ENCODE results near the gene RPS15. TPM values are rescaled to one million over a fixed set of nuclear protein-coding genes. Genes with fewer than 3 reads are reported as not detected.
"Not testable (repeated sequence)": the region's sequence is repeated elsewhere in the genome, so short reads cannot be mapped to it uniquely, and the experiment has no call there.

The RPS15 gene
- polyA plus RNA-seq, 12 donors: 661 to 1,382 (median 915) TPM; not detected in 1

- DNase-seq: no peak
Measured at GRCh38 chr19:1428738-1429391, 9.3 kb upstream of the RPS15 start.

- DNase-seq: no peak
Measured at GRCh38 chr19:1429750-1430149, 8.4 kb upstream of the RPS15 start.

- no peak for DNase-seq
Measured at GRCh38 chr19:1430246-1430645, 8.0 kb upstream of the RPS15 start.

- no peak for DNase-seq
Measured at GRCh38 chr19:1431759-1432506, 6.3 kb upstream of the RPS15 start.

- DNase-seq: no peak
Measured at GRCh38 chr19:1432507-1432887, 5.7 kb upstream of the RPS15 start.

GRCh38 chr19:1433119-1434039, 4.8 kb upstream of the RPS15 start:
- DNase-seq: no peak

GRCh38 chr19:1434040-1434366, 4.2 kb upstream of the RPS15 start:
- no peak for DNase-seq

GRCh38 chr19:1434577-1435060, 3.6 kb upstream of the RPS15 start:
- DNase-seq: no peak

- no peak for DNase-seq
Measured at GRCh38 chr19:1435378-1435989, 2.7 kb upstream of the RPS15 start.

GRCh38 chr19:1437609-1438008, 587 bp upstream of the RPS15 start:
- no peak for DNase-seq

- no peak for DNase-seq
Measured at GRCh38 chr19:1438933-1439354, 748 bp downstream of the RPS15 start.

- not testable (repeated sequence) for DNase-seq
Measured at GRCh38 chr19:1439525-1440417, 1.6 kb downstream of the RPS15 start.

- DNase-seq: no peak
Measured at GRCh38 chr19:1440418-1440801, 2.2 kb downstream of the RPS15 start.

- no peak for DNase-seq
Measured at GRCh38 chr19:1441022-1441426, 2.8 kb downstream of the RPS15 start.

- no peak for DNase-seq
Measured at GRCh38 chr19:1441677-1442438, 3.7 kb downstream of the RPS15 start.

- DNase-seq: peak; percentile 57
Measured at GRCh38 chr19:1445185-1445931, 7.2 kb downstream of the RPS15 start.

- DNase-seq: no peak
Measured at GRCh38 chr19:1445932-1446712, 7.9 kb downstream of the RPS15 start.

- DNase-seq: no peak
Measured at GRCh38 chr19:1446713-1447481, 8.7 kb downstream of the RPS15 start.

All from muscle of arm (tissue), 12 donors.